Immature natural killer cell (primary cell): Measurements from ENCODE around the gene LRRC71. TPM values are rescaled to one million over a fixed set of nuclear protein-coding genes. Genes with fewer than 3 reads are reported as not detected.
"Not testable (repeated sequence)": the region's sequence is repeated elsewhere in the genome, so short reads cannot be mapped to it uniquely, and the experiment has no call there.

ENCODE experiments used
- DNase-seq, 3 donors: peaks; one replicate each; pipeline ENCODE4 v3.0.0; 2022; ENCODE audit warnings: mixed read lengths in 1 of 3
- H3K27ac Mint-ChIP-seq, 6 donors: one replicate each; pipeline ENCODE4 v1.8.0; 2020; ENCODE audit warnings: mixed read lengths in 6 of 6, mild to moderate bottlenecking in 5 of 6, inconsistent platforms in 4 of 6, moderate library complexity in 3 of 6
- H3K27me3 Mint-ChIP-seq, 3 donors: one replicate each; pipeline ENCODE4 v1.8.0; 2020 to 2021; ENCODE audit warnings: low read depth in 3 of 3, mild to moderate bottlenecking in 3 of 3, mixed read lengths in 3 of 3, moderate library complexity in 3 of 3, inconsistent platforms in 1 of 3
- H3K36me3 Mint-ChIP-seq, 3 donors: one replicate each; pipeline ENCODE4 v1.8.0; 2020; ENCODE audit warnings: mixed read lengths in 3 of 3, inconsistent platforms in 2 of 3, mild to moderate bottlenecking in 2 of 3
- H3K4me1 Mint-ChIP-seq, 2 donors: one replicate each; pipeline ENCODE4 v1.8.0; 2020; ENCODE audit warnings: inconsistent platforms in 2 of 2, mild to moderate bottlenecking in 2 of 2, mixed read lengths in 2 of 2, moderate library complexity in 1 of 2
- H3K4me3 Mint-ChIP-seq, 5 donors: one replicate each; pipeline ENCODE4 v1.8.0; 2020; ENCODE audit warnings: mild to moderate bottlenecking in 5 of 5, mixed read lengths in 5 of 5, inconsistent platforms in 3 of 5, moderate library complexity in 3 of 5
- H3K9me3 Mint-ChIP-seq, 6 donors: one replicate each; pipeline ENCODE4 v1.8.0; 2020; ENCODE audit warnings: mild to moderate bottlenecking in 6 of 6, mixed read lengths in 6 of 6, inconsistent platforms in 4 of 6, moderate library complexity in 3 of 6
- polyA plus RNA-seq, 3 donors: library from polyadenylated mRNA; unstranded; fragments of 300-500 nt; fragmentation: Illumina TruSeq; gene quantifications; one replicate each; pipeline ENCODE4 v1.2.3, GENCODE V29; 2021

Gene LRRC71
- polyA plus RNA-seq, 3 donors from 2014 or later = not detected

DNA sequence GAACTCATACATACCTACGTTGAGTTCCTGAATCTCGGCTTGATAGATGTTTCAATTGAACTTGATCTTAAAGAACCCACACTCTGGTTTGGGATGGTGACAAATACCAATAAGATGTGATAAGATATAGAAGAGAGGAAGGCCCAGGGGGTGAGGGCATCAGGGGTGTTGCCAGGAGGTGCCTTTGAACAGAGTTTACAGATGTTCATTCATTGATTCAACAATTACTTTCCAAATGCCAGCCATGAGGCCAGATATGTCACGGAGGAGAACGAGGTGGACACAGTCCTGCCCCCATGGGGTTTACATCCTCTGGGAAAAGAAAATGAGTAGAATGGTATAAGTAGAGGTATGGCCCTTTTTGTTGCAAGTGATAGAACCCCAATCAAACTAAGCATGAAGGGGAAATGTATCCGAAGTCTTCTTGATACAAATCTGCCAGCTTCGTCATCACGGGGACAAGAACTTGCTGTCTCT lies 659 bp downstream of the LRRC71 start:
- no peak overlapping the region for H3K27ac Mint-ChIP-seq

DNA sequence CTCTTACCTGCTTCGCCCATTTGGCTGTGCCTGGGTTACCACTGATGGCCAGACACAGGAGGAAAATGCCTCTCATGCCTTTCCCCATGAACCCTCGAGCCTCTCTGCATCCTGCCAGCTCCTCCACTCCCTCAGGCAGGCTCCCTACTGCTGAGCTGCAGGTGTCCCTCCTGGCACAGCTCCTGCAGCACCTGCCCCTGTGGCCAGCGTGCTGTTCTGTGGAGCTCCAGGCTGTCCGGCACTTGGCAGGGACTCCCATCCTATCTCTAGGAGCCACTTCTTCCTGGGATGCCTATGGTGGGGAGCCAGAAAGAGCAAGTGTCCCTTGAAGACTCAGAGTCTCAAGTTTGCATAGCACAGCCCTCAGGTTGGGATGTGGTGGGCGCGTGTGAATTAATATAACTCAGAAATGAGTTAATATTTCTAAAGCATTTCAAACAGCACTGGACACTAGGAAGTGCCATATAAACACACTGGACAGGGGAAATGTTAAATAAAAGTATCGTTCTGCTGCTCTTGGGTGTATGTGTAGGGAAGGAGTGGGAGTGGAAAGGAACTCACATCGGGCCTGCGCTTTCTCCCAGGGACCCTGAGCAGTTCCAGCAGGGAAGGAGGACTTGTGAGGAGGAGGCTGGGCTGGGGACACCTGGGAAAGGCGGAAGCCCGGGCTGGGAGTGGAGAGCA lies 2.7 kb downstream of the LRRC71 start:
- peaks cover 19 to 42% (median 30%) of the 10 kb centered on the region in 3 donors for H3K27me3 Mint-ChIP-seq
- peaks cover 3 to 6% of the 10 kb centered on the region in 2 donors for H3K4me1 Mint-ChIP-seq
- no peak overlapping the region for H3K27ac Mint-ChIP-seq
- peak overlapping the region in 2 of 5 donors; percentile 10 to 43 for H3K4me3 Mint-ChIP-seq
- H3K36me3 Mint-ChIP-seq = peaks cover 0 to 3% (median 2%) of the 10 kb centered on the region in 3 donors
- DNase-seq = no peak
- peaks cover 0 to 4% (median 0%) of the 10 kb centered on the region in 6 donors for H3K9me3 Mint-ChIP-seq

More for the DNA sequence above, 659 bp downstream of the LRRC71 start:
- peaks cover 0 to 4% (median 0%) of the 10 kb centered on the region in 6 donors for H3K9me3 Mint-ChIP-seq
- no peaks in the 10 kb centered on the region for H3K36me3 Mint-ChIP-seq
- peaks cover 0 to 3% of the 10 kb centered on the region in 2 donors for H3K4me1 Mint-ChIP-seq
- H3K4me3 Mint-ChIP-seq = peak overlapping the region in 1 of 5 donors; percentile 48
- no peak for DNase-seq
- peaks cover 15 to 35% (median 28%) of the 10 kb centered on the region in 3 donors for H3K27me3 Mint-ChIP-seq

DNA sequence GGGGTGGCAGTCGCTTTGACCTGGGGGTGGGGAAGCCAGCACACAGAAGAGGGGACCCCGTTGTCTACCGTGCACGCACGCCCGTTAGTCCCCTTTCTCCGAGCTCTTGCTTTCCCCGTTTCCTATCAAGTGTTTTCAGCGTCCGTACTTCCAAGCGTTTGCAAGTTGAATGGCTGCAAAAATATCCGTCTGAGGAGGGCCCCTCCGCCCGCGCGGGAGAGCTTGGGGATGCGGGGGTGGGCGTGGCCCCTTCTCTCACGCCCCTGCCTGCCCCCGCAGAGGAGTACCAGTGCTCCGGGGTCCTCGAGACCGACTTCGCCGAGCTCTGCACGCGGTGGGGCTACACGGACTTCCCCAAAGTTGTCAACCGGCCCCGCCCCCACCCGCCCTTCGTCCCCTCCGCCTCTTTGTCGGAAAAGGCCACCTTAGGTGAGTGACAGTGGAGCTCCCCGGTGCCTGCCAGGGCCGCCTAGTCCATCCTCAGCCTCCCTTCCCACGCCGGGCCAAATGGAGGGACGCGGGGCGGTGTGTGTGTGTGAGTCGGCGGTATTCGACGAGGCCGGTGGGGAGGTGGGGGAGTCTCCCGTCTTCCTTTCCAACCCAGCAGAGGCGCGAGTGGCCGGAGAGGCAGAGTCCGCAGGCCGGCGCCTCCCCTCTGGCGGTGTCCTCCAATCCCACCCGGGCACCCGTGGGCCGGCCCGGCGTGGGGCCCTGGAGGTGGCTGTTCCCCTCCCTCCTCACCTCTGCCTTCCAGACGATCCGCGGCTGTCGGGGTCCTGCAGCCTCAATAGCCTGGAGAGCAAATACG lies 3.4 kb downstream of the LRRC71 start:
- peaks cover 6 to 7% of the 10 kb centered on the region in 2 donors for H3K4me1 Mint-ChIP-seq
- H3K9me3 Mint-ChIP-seq = peaks cover 0 to 4% (median 0%) of the 10 kb centered on the region in 6 donors
- peaks cover 0 to 4% (median 3%) of the 10 kb centered on the region in 3 donors for H3K36me3 Mint-ChIP-seq
- DNase-seq = no peak
- H3K27ac Mint-ChIP-seq = no peak overlapping the region
- peaks cover 19 to 45% (median 24%) of the 10 kb centered on the region in 3 donors for H3K27me3 Mint-ChIP-seq
- no peak overlapping the region for H3K4me3 Mint-ChIP-seq

DNA sequence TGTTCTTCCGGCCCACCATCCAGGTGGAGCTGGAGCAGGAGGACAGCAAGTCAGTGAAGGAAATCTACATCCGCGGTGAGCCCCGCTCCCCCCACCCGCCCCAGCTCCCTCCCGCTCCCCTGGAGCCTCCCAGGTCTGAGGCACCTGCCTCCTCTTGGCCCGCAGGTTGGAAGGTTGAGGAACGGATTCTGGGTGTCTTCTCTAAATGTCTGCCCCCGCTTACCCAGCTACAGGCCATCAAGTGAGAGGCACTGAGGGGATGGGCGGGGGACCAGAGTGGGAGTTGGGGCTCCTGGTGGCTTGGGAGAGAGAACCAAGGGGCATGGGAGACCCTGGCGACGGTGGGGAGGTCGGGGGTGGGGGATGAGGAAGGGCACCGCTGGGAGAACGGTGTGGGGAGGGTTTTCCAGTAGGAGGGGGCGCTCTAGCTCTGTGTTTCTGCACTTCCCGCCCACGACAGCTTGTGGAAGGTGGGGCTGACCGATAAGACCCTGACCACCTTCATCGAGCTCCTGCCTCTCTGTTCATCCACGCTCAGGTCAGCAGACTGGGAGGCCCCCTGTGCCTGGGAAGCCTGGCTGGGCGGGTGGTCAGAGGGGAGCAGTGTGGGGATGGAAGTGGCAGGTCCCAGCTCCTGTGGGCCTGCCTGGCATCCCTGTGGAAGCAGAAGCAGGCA lies 4.2 kb downstream of the LRRC71 start:
- no peak for DNase-seq
- peaks cover 17 to 50% (median 26%) of the 10 kb centered on the region in 3 donors for H3K27me3 Mint-ChIP-seq
- peaks cover 0 to 4% (median 3%) of the 10 kb centered on the region in 3 donors for H3K36me3 Mint-ChIP-seq
- H3K4me1 Mint-ChIP-seq = peaks cover 6 to 7% of the 10 kb centered on the region in 2 donors
- H3K4me3 Mint-ChIP-seq = peak overlapping the region in 1 of 5 donors; percentile 12
- no peak overlapping the region for H3K27ac Mint-ChIP-seq
- peaks cover 0 to 4% (median 0%) of the 10 kb centered on the region in 6 donors for H3K9me3 Mint-ChIP-seq

DNA sequence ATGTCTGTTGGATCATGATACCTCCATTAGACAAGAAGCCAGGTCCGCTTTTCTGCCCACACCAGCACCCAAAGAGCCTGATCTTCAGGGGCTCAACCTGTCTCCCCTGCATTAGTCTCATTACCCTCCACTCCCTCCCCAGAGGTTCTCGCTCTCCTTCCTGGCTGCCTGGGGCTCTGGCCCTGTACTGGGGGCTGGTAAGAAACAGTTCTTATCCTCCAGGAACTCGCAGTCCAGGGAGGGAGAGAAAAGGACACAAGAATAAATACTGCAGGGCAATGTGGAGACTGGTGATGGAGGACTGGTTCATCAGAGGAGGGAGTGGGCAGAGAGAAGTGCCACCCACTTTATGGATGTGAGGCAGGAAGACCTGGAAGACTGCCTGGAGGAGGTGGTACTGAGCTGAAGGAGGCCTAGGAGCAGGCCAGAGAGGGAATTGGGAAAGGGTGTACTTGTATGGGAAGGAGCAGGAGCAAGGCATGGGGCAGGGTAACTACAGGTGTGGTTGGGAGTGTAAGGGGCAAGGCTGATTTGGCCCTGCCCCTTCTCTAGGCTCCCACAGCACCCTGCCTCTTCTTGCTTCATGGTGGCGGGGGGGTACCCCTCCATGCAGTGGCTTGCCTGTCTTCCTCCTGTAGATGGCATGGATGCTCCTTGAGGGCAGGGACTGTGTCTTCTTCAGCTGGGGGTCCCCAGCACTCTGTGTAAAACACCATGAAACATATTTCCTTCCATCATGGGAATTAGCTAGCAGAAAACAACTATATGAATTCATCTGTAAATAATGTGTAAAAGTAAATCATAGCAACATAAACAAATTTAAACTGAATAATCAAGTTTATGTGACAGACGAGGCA lies 5.0 kb downstream of the LRRC71 start:
- Mint-ChIP-seq H3K4me3 (peak overlapping the region in 1 of 5 donors; percentile 9), H3K27me3 (peaks cover 17 to 45% (median 24%) of the 10 kb centered on the region in 3 donors), H3K36me3 (peaks cover 0 to 4% (median 3%) of the 10 kb centered on the region in 3 donors), H3K27ac (no peak overlapping the region), H3K4me1 (peaks cover 6 to 7% of the 10 kb centered on the region in 2 donors), H3K9me3 (peaks cover 0 to 4% (median 0%) of the 10 kb centered on the region in 6 donors)
- DNase-seq = no peak

DNA sequence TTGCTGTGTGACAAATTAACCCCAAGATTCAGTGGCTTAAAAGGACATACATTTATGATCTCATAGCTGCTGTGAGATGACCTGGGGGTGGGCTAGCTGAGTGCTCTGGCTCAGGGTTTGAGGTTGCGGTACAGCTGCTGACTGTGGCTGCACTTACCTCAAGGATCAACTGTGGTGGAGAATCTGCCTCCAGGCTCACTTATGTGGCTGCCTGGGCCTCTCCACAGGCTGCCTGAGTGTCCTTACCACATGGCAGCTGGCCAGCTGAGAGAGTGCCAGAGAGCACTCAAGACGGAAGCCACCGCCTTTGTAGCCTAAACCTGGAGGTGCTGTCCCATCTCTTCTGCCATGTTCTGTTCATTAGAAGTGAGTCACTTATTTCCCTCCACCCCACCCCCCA lies 5.7 kb downstream of the LRRC71 start:
- H3K27ac Mint-ChIP-seq = no peak overlapping the region
- no peak overlapping the region for H3K4me3 Mint-ChIP-seq
- DNase-seq = peak; percentile 7 to 27 (median 11)
- H3K9me3 Mint-ChIP-seq = peaks cover 0 to 1% (median 0%) of the 10 kb centered on the region in 6 donors
- peaks cover 6 to 7% of the 10 kb centered on the region in 2 donors for H3K4me1 Mint-ChIP-seq
- H3K36me3 Mint-ChIP-seq = peaks cover 0 to 4% (median 3%) of the 10 kb centered on the region in 3 donors
- H3K27me3 Mint-ChIP-seq = peaks cover 17 to 45% (median 21%) of the 10 kb centered on the region in 3 donors

DNA sequence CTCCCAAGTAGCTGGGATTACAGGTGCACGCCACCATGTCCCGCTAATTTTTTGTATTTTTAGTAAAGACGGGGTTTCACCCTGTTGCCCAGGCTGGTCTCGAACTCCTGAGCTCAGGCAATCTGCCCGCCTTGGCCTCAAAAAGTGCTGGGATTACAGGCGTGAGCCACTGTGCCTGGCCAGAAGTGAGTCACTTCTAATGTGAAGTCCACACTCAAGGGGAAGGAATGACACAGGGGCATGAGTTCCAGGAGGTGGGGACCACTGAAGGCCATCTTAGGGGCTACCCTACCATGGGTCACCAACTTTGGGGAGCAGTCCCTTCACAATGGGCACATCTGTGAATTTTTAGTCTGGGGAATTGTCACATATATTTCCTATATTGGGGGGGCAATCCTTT lies 6.3 kb downstream of the LRRC71 start:
- H3K4me1 Mint-ChIP-seq, H3K4me3 Mint-ChIP-seq, DNase-seq: not testable (repeated sequence)

DNA sequence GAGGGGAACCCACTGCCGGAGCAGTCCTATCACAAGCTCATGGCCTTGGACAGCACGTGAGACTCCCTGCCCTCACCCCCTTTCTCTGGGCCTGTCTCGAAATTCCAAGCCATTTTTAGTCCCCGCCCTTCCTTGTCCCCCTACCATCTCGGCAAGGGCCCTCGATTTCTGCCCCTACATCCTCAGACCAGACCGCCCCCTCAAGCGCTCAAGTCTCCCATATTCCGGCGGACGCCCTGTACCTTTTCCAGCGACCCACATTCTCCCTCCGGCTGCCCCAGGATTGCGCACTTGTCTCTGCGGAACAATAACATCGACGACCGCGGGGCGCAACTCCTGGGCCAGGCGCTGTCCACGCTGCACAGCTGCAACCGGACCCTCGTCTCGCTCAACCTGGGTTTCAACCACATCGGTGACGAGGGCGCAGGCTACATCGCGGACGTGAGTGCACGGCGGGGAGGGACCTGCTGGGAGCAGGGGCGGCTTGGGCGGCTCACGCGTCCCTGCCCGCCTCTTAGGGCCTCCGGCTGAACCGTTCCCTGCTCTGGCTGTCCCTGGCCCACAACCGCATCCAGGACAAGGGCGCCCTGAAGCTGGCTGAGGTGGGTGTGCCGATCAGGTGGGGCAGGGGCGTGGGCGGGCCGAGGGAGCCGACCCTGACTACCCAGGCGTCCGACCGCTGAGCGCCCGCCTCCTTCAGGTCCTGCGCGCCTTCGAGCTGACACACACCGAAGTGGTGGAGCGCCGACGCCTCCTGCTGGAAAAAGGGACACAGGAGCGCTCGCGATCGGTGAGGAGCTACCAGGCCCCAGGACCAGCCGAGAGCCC lies 7.0 kb downstream of the LRRC71 start:
- DNase-seq = peak; percentile 14 to 30 (median 25)
- Mint-ChIP-seq H3K4me1 (peaks cover 7 to 9% of the 10 kb centered on the region in 2 donors), H3K27me3 (peaks cover 13 to 44% (median 14%) of the 10 kb centered on the region in 3 donors), H3K4me3 (peak overlapping the region in 1 of 5 donors; percentile 4), H3K27ac (no peak overlapping the region), H3K9me3 (peaks cover 0 to 1% (median 0%) of the 10 kb centered on the region in 6 donors), H3K36me3 (peaks cover 0 to 4% (median 3%) of the 10 kb centered on the region in 3 donors)

More for the DNA sequence above, 6.3 kb downstream of the LRRC71 start:
- peaks cover 16 to 47% (median 17%) of the 10 kb centered on the region in 3 donors for H3K27me3 Mint-ChIP-seq
- not testable (repeated sequence) for H3K36me3 Mint-ChIP-seq, H3K27ac Mint-ChIP-seq, H3K9me3 Mint-ChIP-seq

DNA sequence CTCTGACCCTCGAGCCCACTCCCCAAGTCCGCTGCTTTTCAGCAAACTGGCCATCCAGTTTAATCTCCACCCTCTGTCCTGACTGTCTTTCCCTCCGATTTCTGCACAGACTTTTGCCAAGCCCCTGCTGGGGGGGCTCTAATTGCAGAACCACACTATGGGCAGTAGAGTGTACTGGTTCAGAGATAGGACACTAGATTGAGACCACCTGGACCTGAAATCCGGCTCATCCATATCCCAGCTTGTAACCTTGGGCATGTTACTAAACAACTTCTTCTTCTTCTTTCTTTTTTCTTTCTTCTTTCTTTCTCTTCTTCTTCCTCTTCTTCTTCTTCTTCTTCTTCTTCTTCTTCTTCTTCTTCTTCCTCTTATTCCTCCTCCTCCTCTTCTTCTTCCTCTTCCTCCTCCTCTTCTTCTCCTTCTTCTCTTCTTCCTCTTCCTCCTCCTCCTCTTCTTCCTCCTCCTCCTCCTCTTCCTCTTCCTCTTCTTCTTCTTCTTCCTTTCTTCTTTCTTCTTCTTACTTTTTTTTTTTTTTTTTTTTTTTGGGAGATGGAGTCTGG lies 7.7 kb downstream of the LRRC71 start:
- peak overlapping the region in 3 of 5 donors; percentile 4 to 14 (median 4) for H3K4me3 Mint-ChIP-seq
- no peak for DNase-seq
- H3K4me1 Mint-ChIP-seq = peaks cover 7 to 9% of the 10 kb centered on the region in 2 donors
- H3K27ac Mint-ChIP-seq = no peak overlapping the region
- H3K36me3 Mint-ChIP-seq = peaks cover 0 to 4% (median 3%) of the 10 kb centered on the region in 3 donors
- H3K9me3 Mint-ChIP-seq = peaks cover 0 to 1% (median 0%) of the 10 kb centered on the region in 6 donors
- H3K27me3 Mint-ChIP-seq = peaks cover 13 to 43% (median 18%) of the 10 kb centered on the region in 3 donors

DNA sequence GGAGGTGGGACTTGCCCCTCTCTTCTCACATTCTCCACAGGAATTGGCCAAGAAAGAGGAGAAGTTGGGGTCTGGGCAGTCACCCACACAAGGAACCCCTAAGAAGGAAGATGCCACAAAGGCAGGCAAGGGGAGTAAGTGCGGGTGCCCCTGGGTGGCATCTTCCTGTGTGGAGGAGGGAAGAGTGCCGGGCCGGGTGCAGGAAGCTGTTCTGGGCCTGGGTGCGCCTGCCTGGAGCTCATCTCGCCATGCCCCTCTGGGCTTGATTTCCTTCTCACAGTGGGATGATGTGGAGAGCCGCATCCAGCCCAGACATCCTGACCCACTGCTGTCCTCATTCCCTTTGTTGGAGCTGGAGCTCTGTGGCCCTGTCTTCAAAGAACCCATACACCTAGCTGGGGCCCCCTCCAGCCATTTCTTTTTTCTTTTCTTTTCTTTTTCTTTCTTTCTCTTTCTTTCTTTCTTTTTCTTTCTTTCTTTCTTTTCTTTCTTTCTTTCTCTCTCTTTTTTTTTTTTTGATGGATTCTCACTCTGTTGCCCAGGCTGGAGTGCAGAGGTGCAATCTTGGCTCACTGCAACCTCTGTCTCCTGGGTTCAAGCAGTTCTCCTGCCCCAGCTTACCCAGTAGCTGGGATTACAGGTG lies 9.3 kb downstream of the LRRC71 start:
- H3K9me3 Mint-ChIP-seq = no peaks in the 10 kb centered on the region
- peaks cover 0 to 4% (median 3%) of the 10 kb centered on the region in 3 donors for H3K36me3 Mint-ChIP-seq
- no peak for DNase-seq
- H3K27ac Mint-ChIP-seq = no peak overlapping the region
- peaks cover 10 to 45% (median 10%) of the 10 kb centered on the region in 3 donors for H3K27me3 Mint-ChIP-seq
- no peak overlapping the region for H3K4me3 Mint-ChIP-seq
- H3K4me1 Mint-ChIP-seq = peaks cover 6 to 7% of the 10 kb centered on the region in 2 donors

DNA sequence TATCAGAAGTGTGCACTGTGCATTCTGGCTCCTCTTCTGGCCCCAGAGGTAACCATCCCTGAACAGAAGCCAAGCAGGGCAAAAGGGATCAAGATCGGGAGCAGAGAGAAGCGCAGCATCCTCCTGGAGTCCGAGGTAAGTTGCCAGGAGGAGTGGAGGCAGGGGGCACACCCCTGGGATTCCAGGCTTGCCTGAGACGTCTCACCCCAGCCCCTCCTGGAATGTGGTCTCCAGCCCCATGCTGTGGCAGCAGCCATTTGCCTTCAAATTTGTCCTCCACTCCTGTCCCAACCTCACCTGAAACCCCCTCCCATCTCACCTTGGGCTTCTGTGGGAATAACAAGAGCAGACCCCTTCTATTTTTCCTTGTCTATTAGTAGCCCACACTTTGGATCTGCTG lies 10.1 kb downstream of the LRRC71 start:
- Mint-ChIP-seq H3K4me1 (peaks cover 6 to 7% of the 10 kb centered on the region in 2 donors), H3K27ac (no peak overlapping the region), H3K36me3 (peaks cover 0 to 4% (median 3%) of the 10 kb centered on the region in 3 donors), H3K9me3 (no peaks in the 10 kb centered on the region), H3K4me3 (no peak overlapping the region), H3K27me3 (peaks cover 9 to 40% (median 11%) of the 10 kb centered on the region in 3 donors)
- no peak for DNase-seq
